B cell (primary cell): ENCODE measurements around the gene PRDM5. TPM values are rescaled to one million over a fixed set of nuclear protein-coding genes. Genes with fewer than 3 reads are reported as not detected.

Experiments
- ATAC-seq: fragments of 200-7000 bp; cut with Tn5 transposase; one replicate; pipeline ENCODE4 v1.10.0; 2021; ENCODE audit warnings: low read depth, mild to moderate bottlenecking, moderate number of reproducible peaks, moderate library complexity
- CTCF ChIA-PET: fragments of 350-600 bp; sonication (Branson Sonifier 250); formaldehyde crosslinking; loops from one replicate; lab custom pipeline; 2021; ENCODE audit warnings: antibody characterized with exemption, inconsistent platforms; lab: Charles Lee
- POLR2A ChIA-PET: fragments of 350-600 bp; sonication (Branson Sonifier 250); formaldehyde crosslinking; loops from one replicate; lab custom pipeline; 2021; ENCODE audit warnings: antibody characterized with exemption; lab: Charles Lee
- DNase-seq: peaks from one replicate; pipeline ENCODE4 v3.0.0; 2013
- H2AFZ ChIP-seq: 2 replicates; pipeline ENCODE4 v1.6.1; 2012; ENCODE audit warnings: mild to moderate bottlenecking, low read depth, low read length; ENCODE audit not compliant: insufficient read depth, poor library complexity, severe bottlenecking
- H3K27ac ChIP-seq, 2 donors: 1 replicate in 1 of 2; 2 replicates in 1 of 2; pipeline ENCODE4 v1.5.1; 2012 to 2013; ENCODE audit warnings: low read length in 2 of 2, mild to moderate bottlenecking in 2 of 2, moderate library complexity in 1 of 2
- H3K27me3 ChIP-seq, 4 experiments: fragments of 200-600 bp in 1 of 4; sonication (generic) in 1 of 4; replicated peaks in 1 of 4; 1 replicate in 2 of 4; 2 replicates in 2 of 4; pipeline versions ENCODE4 v1.6.1 to v1.7.0; 2013 to 2016; ENCODE audit warnings: low read length in 3 of 4, mild to moderate bottlenecking in 2 of 4, mixed read lengths in 1 of 4, moderate library complexity in 1 of 4; ENCODE audit not compliant: insufficient read depth in 4 of 4, control insufficient read depth in 3 of 4; ENCODE audit errors: control extremely low read depth in 1 of 4
- H3K36me3 ChIP-seq, 2 experiments: replicated peaks in 1 of 2; 1 replicate in 1 of 2; 2 replicates in 1 of 2; pipeline versions ENCODE4 v1.6.1 to v1.7.1; 2013; ENCODE audit warnings: low read length in 1 of 2; ENCODE audit not compliant: insufficient read depth in 2 of 2, control insufficient read depth in 1 of 2; ENCODE audit errors: control extremely low read depth in 1 of 2, extremely low read depth in 1 of 2
- H3K4me1 ChIP-seq, 2 donors: fragments of 200-600 bp in 1 of 2; sonication (generic) in 1 of 2; 1 replicate in 1 of 2; 2 replicates in 1 of 2; pipeline versions ENCODE4 v1.5.1 to v1.6.1; 2013 to 2017; ENCODE audit warnings: low read length in 2 of 2; ENCODE audit not compliant: control insufficient read depth in 2 of 2, insufficient read depth in 2 of 2
- H3K4me2 ChIP-seq: replicated peaks from 2 replicates; pipeline ENCODE3; 2012; ENCODE audit warnings: mild to moderate bottlenecking, low read depth, low read length; ENCODE audit not compliant: poor library complexity, severe bottlenecking
- H3K4me3 ChIP-seq, 5 experiments: fragments of 200-600 bp in 1 of 5; sonication (generic) in 1 of 5; 1 replicate in 3 of 5; 2 replicates in 2 of 5; pipeline versions ENCODE4 v1.5.1 to v1.7.0; 2011 to 2016; ENCODE audit warnings: low read length in 4 of 5, mild to moderate bottlenecking in 4 of 5, low read depth in 2 of 5, control low read depth in 1 of 5, moderate library complexity in 1 of 5; ENCODE audit not compliant: insufficient read depth in 1 of 5; ENCODE audit errors: control extremely low read depth in 1 of 5, extremely low read depth in 1 of 5
- H3K79me2 ChIP-seq: fragments of 200-600 bp; sonication (generic); one replicate; pipeline ENCODE4 v1.6.0; 2016; ENCODE audit warnings: low read length; ENCODE audit not compliant: control insufficient read depth, insufficient read depth
- H3K9ac ChIP-seq: fragments of 200-600 bp; sonication (generic); 2 replicates; pipeline ENCODE4 v1.6.1; 2017; ENCODE audit warnings: mild to moderate bottlenecking, low read length, moderate library complexity
- H3K9me3 ChIP-seq, 3 donors: one replicate each; pipeline versions ENCODE4 v1.6.1 to v1.7.1; 2013; ENCODE audit warnings: low read length in 2 of 3; ENCODE audit not compliant: control insufficient read depth in 2 of 3, insufficient read depth in 1 of 3; ENCODE audit errors: control extremely low read depth in 1 of 3
- H4K20me1 ChIP-seq: 2 replicates; pipeline ENCODE4 v1.6.0; 2012; ENCODE audit warnings: mild to moderate bottlenecking, low read length; ENCODE audit not compliant: insufficient read depth, control insufficient read depth, poor library complexity, severe bottlenecking
- H3K27ac Mint-ChIP-seq: one replicate; pipeline ENCODE4 v1.8.0; 2021; ENCODE audit warnings: mixed read lengths
- H3K27me3 Mint-ChIP-seq: one replicate; pipeline ENCODE4 v1.8.0; 2021; ENCODE audit warnings: mixed read lengths
- H3K4me1 Mint-ChIP-seq: one replicate; pipeline ENCODE4 v1.8.0; 2021; ENCODE audit warnings: mixed read lengths
- H3K4me3 Mint-ChIP-seq: one replicate; pipeline ENCODE4 v1.8.0; 2021; ENCODE audit warnings: mixed read lengths
- H3K9me3 Mint-ChIP-seq: one replicate; pipeline ENCODE4 v1.8.0; 2022; ENCODE audit warnings: mixed read lengths; ENCODE audit not compliant: insufficient read depth
- CTCF ChIP-seq: fragments of 200-600 bp; IDR thresholded peaks from one replicate; pipeline ENCODE4 v1.8.0; 2022; ENCODE audit warnings: antibody characterized with exemption, mild to moderate bottlenecking
- EZH2 ChIP-seq: IDR thresholded peaks from 2 replicates; pipeline ENCODE4 v1.6.1; 2012; ENCODE audit warnings: borderline replicate concordance, low read depth, mild to moderate bottlenecking, moderate library complexity, low read length; ENCODE audit not compliant: insufficient read depth, poor library complexity, severe bottlenecking
- WGBS: methylation state at CpG from one replicate; pipeline ENCODE4 v1.1.5; 2013; ENCODE audit warnings: missing lambda C conversion rate; ENCODE audit not compliant: insufficient coverage; 5-methylcytosine and 5-hydroxymethylcytosine counted together
- intact Hi-C: fragments of 100-400 bp; cut with micrococcal nuclease; formaldehyde crosslinking; loops from one replicate; pipeline ENCODE4 v1.10.0; 2022
- polyA plus RNA-seq: library from polyadenylated mRNA; depleted of rRNA; stranded (reverse); fragments of >200 nt; gene quantifications from 2 replicates; pipeline ENCODE4 v1.2.3, GENCODE V29; 2012
- total RNA-seq, 2 donors: library from RNA; stranded (reverse); fragments of 120-200 nt in 1 of 2; gene quantifications; 1 replicate in 1 of 2; 2 replicates in 1 of 2; pipeline versions ENCODE4 v1.2.3 to v1.2.4, GENCODE V29; 2013 to 2022

Gene PRDM5
- total and polyA plus RNA-seq, 2 donors (not counting 1 experiment from before 2014, with no cell fraction given): not detected

DNA sequence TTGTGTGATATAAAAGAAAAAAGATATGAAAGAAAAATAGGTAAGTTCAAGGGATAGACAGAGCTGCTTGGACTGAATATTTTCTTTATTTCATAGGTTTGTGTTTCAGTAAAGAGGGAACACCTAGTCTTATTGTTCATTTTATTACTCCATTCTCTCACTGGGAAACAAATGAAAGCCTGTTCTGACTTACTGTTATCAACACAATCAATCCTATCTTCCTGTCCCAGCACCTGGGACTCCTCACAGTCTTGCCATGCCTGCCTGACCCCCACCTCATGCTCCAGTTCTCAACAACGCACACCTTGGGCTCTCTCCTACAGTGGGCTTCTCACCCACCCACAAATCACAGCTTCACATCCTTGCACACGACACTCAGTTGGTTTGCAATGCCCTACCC is 189.5 kb downstream of the PRDM5 start:
- no peaks in the 10 kb centered on the region for H3K36me3 ChIP-seq
- H3K9me3 Mint-ChIP-seq: no peaks in the 10 kb centered on the region
- H3K4me3 ChIP-seq: no peak overlapping the region
- DNase-seq (no peak), ATAC-seq (no peak)
- no peaks in the 10 kb centered on the region for H3K4me1 ChIP-seq
- H3K27ac ChIP-seq: no peak overlapping the region
- no peaks in the 10 kb centered on the region for H3K9me3 ChIP-seq
- no peak overlapping the region for H3K9ac ChIP-seq
- H3K27me3 Mint-ChIP-seq: no peaks in the 10 kb centered on the region
- no peak overlapping the region for H2AFZ ChIP-seq
- POLR2A ChIA-PET: no interaction called here
- TF ChIP-seq CTCF: no peak
- no peak for TF ChIP-seq EZH2
- no peak overlapping the region for H3K27ac Mint-ChIP-seq
- intact Hi-C loops: no loop called here
- CTCF ChIA-PET: no interaction called here
- no peaks in the 10 kb centered on the region for H4K20me1 ChIP-seq
- peaks cover 0 to 2% (median 0%) of the 10 kb centered on the region in 4 experiments for H3K27me3 ChIP-seq
- no peak overlapping the region for H3K4me2 ChIP-seq
- H3K4me1 Mint-ChIP-seq: no peaks in the 10 kb centered on the region
- H3K79me2 ChIP-seq: no peaks in the 10 kb centered on the region
- no peak overlapping the region for H3K4me3 Mint-ChIP-seq
- 88% methylated on average over 2 of the region's 2 CpGs for WGBS

GRCh38 chr4:120731561-120731960 is 191.0 kb downstream of the PRDM5 start:
- CTCF ChIA-PET: no interaction called here
- no peaks in the 10 kb centered on the region for H3K4me1 ChIP-seq
- no peak overlapping the region for H2AFZ ChIP-seq
- no peaks in the 10 kb centered on the region for H3K79me2 ChIP-seq
- H4K20me1 ChIP-seq: no peaks in the 10 kb centered on the region
- ATAC-seq (no peak), DNase-seq (no peak)
- no peaks in the 10 kb centered on the region for H3K27me3 Mint-ChIP-seq
- peaks cover 0 to 2% (median 0%) of the 10 kb centered on the region in 4 experiments for H3K27me3 ChIP-seq
- H3K27ac ChIP-seq: no peak overlapping the region
- no peaks in the 10 kb centered on the region for H3K4me1 Mint-ChIP-seq
- no peak for TF ChIP-seq CTCF
- no peak for TF ChIP-seq EZH2
- H3K9me3 Mint-ChIP-seq: no peaks in the 10 kb centered on the region
- POLR2A ChIA-PET: no interaction called here
- no peak overlapping the region for H3K27ac Mint-ChIP-seq
- intact Hi-C loops: no loop called here
- H3K4me2 ChIP-seq: no peak overlapping the region
- no peaks in the 10 kb centered on the region for H3K9me3 ChIP-seq
- H3K36me3 ChIP-seq: no peaks in the 10 kb centered on the region
- no peak overlapping the region for H3K4me3 Mint-ChIP-seq
- no peak overlapping the region for H3K9ac ChIP-seq
- no peak overlapping the region for H3K4me3 ChIP-seq
- 88% methylated on average over 1 of the region's 3 CpGs for WGBS
